Liver (tissue), 3 donors: Measurements from ENCODE around the gene ADAD1.
"Not testable (repeated sequence)": the region's sequence is repeated elsewhere in the genome, so short reads cannot be mapped to it uniquely, and the experiment has no call there.

ENCODE experiments used
- GABPA ChIP-seq, 2 donors: IDR thresholded peaks in 1 of 2; conservative IDR thresholded peaks in 1 of 2; 2 replicates each; pipeline ENCODE4 v1.6.1; 2016; ENCODE audit warnings: antibody characterized with exemption in 2 of 2, mild to moderate bottlenecking in 1 of 2, moderate library complexity in 1 of 2
- HNF4A ChIP-seq, 2 donors: conservative IDR thresholded peaks; 2 replicates each; pipeline ENCODE4 v1.6.1; 2016; ENCODE audit warnings: antibody characterized with exemption in 2 of 2, mild to moderate bottlenecking in 2 of 2
- NR2F2 ChIP-seq: IDR thresholded peaks from 2 replicates; pipeline ENCODE4 v1.6.1; 2016; ENCODE audit warnings: antibody characterized with exemption
- RAD21 ChIP-seq, 2 donors: IDR thresholded peaks; 2 replicates each; pipeline ENCODE4 v1.6.1; 2016; ENCODE audit warnings: antibody characterized with exemption in 2 of 2, mild to moderate bottlenecking in 2 of 2
- RXRA ChIP-seq, 2 donors: IDR thresholded peaks; 2 replicates each; pipeline ENCODE4 v1.6.1; 2017 to 2018; ENCODE audit warnings: antibody characterized with exemption in 2 of 2, mild to moderate bottlenecking in 1 of 2
- SP1 ChIP-seq: IDR thresholded peaks from 2 replicates; pipeline ENCODE4 v1.6.1; 2018; ENCODE audit warnings: antibody characterized with exemption, mild to moderate bottlenecking
- TAF1 ChIP-seq: conservative IDR thresholded peaks from 2 replicates; pipeline ENCODE4 v1.6.1; 2016; ENCODE audit warnings: antibody characterized with exemption, mild to moderate bottlenecking
- TF ChIP-seq, protein P1 (sequence below): fragments of 150-350 bp; IDR thresholded peaks from 2 replicates; pipeline ENCODE4 v1.5.1; 2017; ENCODE audit warnings: improper control_type of control experiment, low read depth, low read length; ENCODE audit not compliant: missing input control
- TF ChIP-seq, protein P2 (sequence below): IDR thresholded peaks from 2 replicates; pipeline ENCODE4 v1.6.1; 2016; ENCODE audit warnings: antibody characterized with exemption
- TF ChIP-seq, protein P3 (sequence below): IDR thresholded peaks from 2 replicates; pipeline ENCODE4 v1.6.1; 2016; ENCODE audit warnings: antibody characterized with exemption, mild to moderate bottlenecking
- TF ChIP-seq, protein P4 (sequence below): IDR thresholded peaks from 2 replicates; pipeline ENCODE4 v1.6.1; 2016; ENCODE audit warnings: antibody characterized with exemption
- donor health status: healthy.
- donor health status: healthy.

DNA sequence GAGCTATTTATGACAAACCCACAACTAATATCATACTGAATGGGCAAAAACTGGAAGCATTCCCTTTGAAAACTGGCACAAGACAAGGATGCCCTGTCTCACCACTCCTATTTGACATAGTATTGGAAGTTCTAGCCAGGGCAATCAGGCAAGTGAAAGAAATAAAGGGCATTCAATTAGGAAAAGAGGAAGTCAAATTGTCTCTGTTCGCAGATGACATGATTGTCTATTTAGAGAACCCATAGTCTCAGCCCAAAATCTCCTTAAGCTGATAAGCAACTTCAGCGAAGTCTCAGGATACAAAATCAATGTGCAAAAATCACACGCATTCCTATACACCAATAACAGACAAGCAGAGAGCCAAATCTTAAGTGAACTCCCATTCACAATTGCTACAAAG lies 10.0 kb upstream of the ADAD1 start:
- not testable (repeated sequence) for TF ChIP-seq RAD21 (IDR thresholded peaks at IDR 0.05); NR2F2; SP1; TAF1; RXRA (IDR thresholded peaks at IDR 0.05); GABPA (IDR thresholded peaks at IDR 0.05 in 1 of 2, conservative IDR thresholded peaks at IDR 0.05 in 1 of 2); HNF4A (conservative IDR thresholded peaks at IDR 0.05)
- TF ChIP-seq, protein P1, sequence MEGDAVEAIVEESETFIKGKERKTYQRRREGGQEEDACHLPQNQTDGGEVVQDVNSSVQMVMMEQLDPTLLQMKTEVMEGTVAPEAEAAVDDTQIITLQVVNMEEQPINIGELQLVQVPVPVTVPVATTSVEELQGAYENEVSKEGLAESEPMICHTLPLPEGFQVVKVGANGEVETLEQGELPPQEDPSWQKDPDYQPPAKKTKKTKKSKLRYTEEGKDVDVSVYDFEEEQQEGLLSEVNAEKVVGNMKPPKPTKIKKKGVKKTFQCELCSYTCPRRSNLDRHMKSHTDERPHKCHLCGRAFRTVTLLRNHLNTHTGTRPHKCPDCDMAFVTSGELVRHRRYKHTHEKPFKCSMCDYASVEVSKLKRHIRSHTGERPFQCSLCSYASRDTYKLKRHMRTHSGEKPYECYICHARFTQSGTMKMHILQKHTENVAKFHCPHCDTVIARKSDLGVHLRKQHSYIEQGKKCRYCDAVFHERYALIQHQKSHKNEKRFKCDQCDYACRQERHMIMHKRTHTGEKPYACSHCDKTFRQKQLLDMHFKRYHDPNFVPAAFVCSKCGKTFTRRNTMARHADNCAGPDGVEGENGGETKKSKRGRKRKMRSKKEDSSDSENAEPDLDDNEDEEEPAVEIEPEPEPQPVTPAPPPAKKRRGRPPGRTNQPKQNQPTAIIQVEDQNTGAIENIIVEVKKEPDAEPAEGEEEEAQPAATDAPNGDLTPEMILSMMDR = not testable (repeated sequence)
- TF ChIP-seq, protein P2, sequence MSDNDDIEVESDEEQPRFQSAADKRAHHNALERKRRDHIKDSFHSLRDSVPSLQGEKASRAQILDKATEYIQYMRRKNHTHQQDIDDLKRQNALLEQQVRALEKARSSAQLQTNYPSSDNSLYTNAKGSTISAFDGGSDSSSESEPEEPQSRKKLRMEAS = not testable (repeated sequence)
- TF ChIP-seq, protein P3, sequence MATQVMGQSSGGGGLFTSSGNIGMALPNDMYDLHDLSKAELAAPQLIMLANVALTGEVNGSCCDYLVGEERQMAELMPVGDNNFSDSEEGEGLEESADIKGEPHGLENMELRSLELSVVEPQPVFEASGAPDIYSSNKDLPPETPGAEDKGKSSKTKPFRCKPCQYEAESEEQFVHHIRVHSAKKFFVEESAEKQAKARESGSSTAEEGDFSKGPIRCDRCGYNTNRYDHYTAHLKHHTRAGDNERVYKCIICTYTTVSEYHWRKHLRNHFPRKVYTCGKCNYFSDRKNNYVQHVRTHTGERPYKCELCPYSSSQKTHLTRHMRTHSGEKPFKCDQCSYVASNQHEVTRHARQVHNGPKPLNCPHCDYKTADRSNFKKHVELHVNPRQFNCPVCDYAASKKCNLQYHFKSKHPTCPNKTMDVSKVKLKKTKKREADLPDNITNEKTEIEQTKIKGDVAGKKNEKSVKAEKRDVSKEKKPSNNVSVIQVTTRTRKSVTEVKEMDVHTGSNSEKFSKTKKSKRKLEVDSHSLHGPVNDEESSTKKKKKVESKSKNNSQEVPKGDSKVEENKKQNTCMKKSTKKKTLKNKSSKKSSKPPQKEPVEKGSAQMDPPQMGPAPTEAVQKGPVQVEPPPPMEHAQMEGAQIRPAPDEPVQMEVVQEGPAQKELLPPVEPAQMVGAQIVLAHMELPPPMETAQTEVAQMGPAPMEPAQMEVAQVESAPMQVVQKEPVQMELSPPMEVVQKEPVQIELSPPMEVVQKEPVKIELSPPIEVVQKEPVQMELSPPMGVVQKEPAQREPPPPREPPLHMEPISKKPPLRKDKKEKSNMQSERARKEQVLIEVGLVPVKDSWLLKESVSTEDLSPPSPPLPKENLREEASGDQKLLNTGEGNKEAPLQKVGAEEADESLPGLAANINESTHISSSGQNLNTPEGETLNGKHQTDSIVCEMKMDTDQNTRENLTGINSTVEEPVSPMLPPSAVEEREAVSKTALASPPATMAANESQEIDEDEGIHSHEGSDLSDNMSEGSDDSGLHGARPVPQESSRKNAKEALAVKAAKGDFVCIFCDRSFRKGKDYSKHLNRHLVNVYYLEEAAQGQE = not testable (repeated sequence)
- TF ChIP-seq, protein P4, sequence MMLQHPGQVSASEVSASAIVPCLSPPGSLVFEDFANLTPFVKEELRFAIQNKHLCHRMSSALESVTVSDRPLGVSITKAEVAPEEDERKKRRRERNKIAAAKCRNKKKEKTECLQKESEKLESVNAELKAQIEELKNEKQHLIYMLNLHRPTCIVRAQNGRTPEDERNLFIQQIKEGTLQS = not testable (repeated sequence)
